DMS79 treated with DMSO at 0.1 percent for 48 hours (cell line): Measurements from ENCODE around the gene CNDP1.

Source experiments
- DNase-seq: peaks from one replicate; lab custom pipeline; 2025; lab: John Stamatoyannopoulos, UW

Gene CNDP1

GRCh38 chr18:74582642-74583041 lies 48.3 kb downstream of the CNDP1 start:
- no peak for DNase-seq

- no peak for DNase-seq
Measured at GRCh38 chr18:74587441-74587840, 53.1 kb downstream of the CNDP1 start.

GRCh38 chr18:74589021-74589420 lies 54.7 kb downstream of the CNDP1 start:
- no peak for DNase-seq

- DNase-seq: no peak
Measured at GRCh38 chr18:74589811-74590210, 55.5 kb downstream of the CNDP1 start.

- DNase-seq: no peak
Measured at GRCh38 chr18:74590671-74591070, 56.4 kb downstream of the CNDP1 start.

GRCh38 chr18:74595431-74595830 lies 61.1 kb downstream of the CNDP1 start:
- DNase-seq: no peak

GRCh38 chr18:74597034-74597661 lies 62.8 kb downstream of the CNDP1 start:
- peak; percentile 69 for DNase-seq

- DNase-seq: peak; percentile 84
Measured at GRCh38 chr18:74597662-74598349, 63.5 kb downstream of the CNDP1 start, which contains the start of gene ZNF407. Gene ZNF407 (plus strand): TSS chr18:74597870. CDS start chr18:74631020, 33,150 bp downstream.

GRCh38 chr18:74598350-74599001 lies 64.2 kb downstream of the CNDP1 start:
- DNase-seq: peak; percentile 39

- no peak for DNase-seq
Measured at GRCh38 chr18:74604361-74604760, 70.1 kb downstream of the CNDP1 start.

- no peak for DNase-seq
Measured at GRCh38 chr18:74604774-74605173, 70.5 kb downstream of the CNDP1 start.

- no peak for DNase-seq
Measured at GRCh38 chr18:74608681-74609080, 74.4 kb downstream of the CNDP1 start.

- no peak for DNase-seq
Measured at GRCh38 chr18:74609535-74609934, 75.2 kb downstream of the CNDP1 start.

- no peak for DNase-seq
Measured at GRCh38 chr18:74610051-74610615, 75.8 kb downstream of the CNDP1 start.

- DNase-seq: no peak
Measured at GRCh38 chr18:74610860-74611259, 76.6 kb downstream of the CNDP1 start.

GRCh38 chr18:74611765-74612164 lies 77.5 kb downstream of the CNDP1 start:
- no peak for DNase-seq

- DNase-seq: no peak
Measured at GRCh38 chr18:74613381-74613780, 79.1 kb downstream of the CNDP1 start.

GRCh38 chr18:74616494-74616893 lies 82.2 kb downstream of the CNDP1 start:
- no peak for DNase-seq

GRCh38 chr18:74617486-74617885 lies 83.2 kb downstream of the CNDP1 start:
- DNase-seq: no peak

- DNase-seq: no peak
Measured at GRCh38 chr18:74622072-74622471, 87.8 kb downstream of the CNDP1 start.

- DNase-seq: no peak
Measured at GRCh38 chr18:74623047-74623816, 88.9 kb downstream of the CNDP1 start.

GRCh38 chr18:74624466-74624865 lies 90.2 kb downstream of the CNDP1 start:
- no peak for DNase-seq
